Erythroblast (primary cell): ENCODE data around the gene NARF.

Experiments used
- GATA1 ChIP-seq: IDR thresholded peaks from 2 replicates; pipeline ENCODE4 v1.6.1; 2011; ENCODE audit warnings: low read depth, mild to moderate bottlenecking, control low read depth, low read length, moderate library complexity
- POLR2A ChIP-seq: IDR thresholded peaks from 2 replicates; pipeline ENCODE4 v1.6.1; 2011; ENCODE audit warnings: mild to moderate bottlenecking, low read length

- no peak for TF ChIP-seq POLR2A
- no peak for TF ChIP-seq GATA1
Observed at GRCh38 chr17:82492643-82493225, 34.2 kb downstream of the NARF start.
